Thyroid gland (tissue), 4 donors: Measurements from ENCODE around the gene TC2N. TPM values are rescaled to one million over a fixed set of nuclear protein-coding genes. Genes with fewer than 3 reads are reported as not detected.

Experiments used
- DNase-seq, 2 donors: peaks; one replicate each; pipeline ENCODE4 v3.0.0-alpha.2; 2019
- H3K27ac ChIP-seq, 3 donors: fragments of 200-600 bp; sonication (generic); 1 replicate in 2 of 3; 2 replicates in 1 of 3; pipeline ENCODE4 v1.5.1; 2016 to 2019; ENCODE audit warnings: mild to moderate bottlenecking in 1 of 3, moderate library complexity in 1 of 3
- H3K27me3 ChIP-seq: fragments of 200-600 bp; sonication (generic); one replicate; pipeline ENCODE4 v1.5.1; 2019
- H3K36me3 ChIP-seq, 2 donors: fragments of 200-600 bp; sonication (generic); one replicate each; pipeline ENCODE4 v1.5.1; 2016 to 2019
- H3K4me1 ChIP-seq, 2 donors: fragments of 200-600 bp; sonication (generic); one replicate each; pipeline ENCODE4 v1.5.1; 2017 to 2019
- H3K4me3 ChIP-seq, 3 donors: fragments of 200-600 bp; sonication (generic); replicated peaks in 1 of 3; 1 replicate in 2 of 3; 2 replicates in 1 of 3; pipeline ENCODE4 v1.5.1; 2016; ENCODE audit warnings: mild to moderate bottlenecking in 1 of 3
- H3K9me3 ChIP-seq: fragments of 200-600 bp; sonication (generic); one replicate; pipeline ENCODE4 v1.5.1; 2017
- POLR2A ChIP-seq, 2 donors: fragments of 450-650 bp; IDR thresholded peaks; one replicate each; pipeline ENCODE4 v1.6.1; 2017; ENCODE audit warnings: antibody characterized with exemption in 2 of 2, mild to moderate bottlenecking in 2 of 2, moderate library complexity in 1 of 2
- WGBS, 2 donors: methylation state at CpG; one replicate each; pipeline ENCODE4 v1.1.5; 2017; 5-methylcytosine and 5-hydroxymethylcytosine counted together
- intact Hi-C: fragments of 100-400 bp; cut with DNase I; formaldehyde crosslinking; loops from one replicate; pipeline ENCODE4 v1.15.1; 2023
- total RNA-seq, 4 donors: library from RNA; depleted of rRNA; stranded (reverse); fragments of >200 nt; gene quantifications; one replicate each; pipeline ENCODE4 v1.2.3, GENCODE V29; 2016
- TF ChIP-seq, protein P1 (sequence below), 6 experiments: fragments of 200-600 bp in 3 of 6; fragments of 450-650 bp in 3 of 6; sonication (generic) in 3 of 6; IDR thresholded peaks; one replicate each; pipeline ENCODE4 v1.5.1; 2016 to 2019; ENCODE audit warnings: antibody characterized with exemption in 6 of 6, mild to moderate bottlenecking in 2 of 6, inconsistent platforms in 1 of 6, moderate library complexity in 1 of 6

The TC2N gene
- total RNA-seq, 4 donors from 2014 or later = 57.5 to 102 (median 78.0) TPM

- TF ChIP-seq, protein P1, sequence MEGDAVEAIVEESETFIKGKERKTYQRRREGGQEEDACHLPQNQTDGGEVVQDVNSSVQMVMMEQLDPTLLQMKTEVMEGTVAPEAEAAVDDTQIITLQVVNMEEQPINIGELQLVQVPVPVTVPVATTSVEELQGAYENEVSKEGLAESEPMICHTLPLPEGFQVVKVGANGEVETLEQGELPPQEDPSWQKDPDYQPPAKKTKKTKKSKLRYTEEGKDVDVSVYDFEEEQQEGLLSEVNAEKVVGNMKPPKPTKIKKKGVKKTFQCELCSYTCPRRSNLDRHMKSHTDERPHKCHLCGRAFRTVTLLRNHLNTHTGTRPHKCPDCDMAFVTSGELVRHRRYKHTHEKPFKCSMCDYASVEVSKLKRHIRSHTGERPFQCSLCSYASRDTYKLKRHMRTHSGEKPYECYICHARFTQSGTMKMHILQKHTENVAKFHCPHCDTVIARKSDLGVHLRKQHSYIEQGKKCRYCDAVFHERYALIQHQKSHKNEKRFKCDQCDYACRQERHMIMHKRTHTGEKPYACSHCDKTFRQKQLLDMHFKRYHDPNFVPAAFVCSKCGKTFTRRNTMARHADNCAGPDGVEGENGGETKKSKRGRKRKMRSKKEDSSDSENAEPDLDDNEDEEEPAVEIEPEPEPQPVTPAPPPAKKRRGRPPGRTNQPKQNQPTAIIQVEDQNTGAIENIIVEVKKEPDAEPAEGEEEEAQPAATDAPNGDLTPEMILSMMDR (IDR thresholded peaks at IDR 0.05) = no peak
- TF ChIP-seq POLR2A (IDR thresholded peaks at IDR 0.05) = no peak
- intact Hi-C loops = no loop called here
- H3K4me1 ChIP-seq = peaks cover 15 to 24% of the 10 kb centered on the region in 2 donors
- WGBS, 2 donors = 71 to 76% methylated on average over 2 of the region's 2 CpGs
- no peak for DNase-seq
- H3K27ac ChIP-seq = no peak overlapping the region
- H3K9me3 ChIP-seq = no peaks in the 10 kb centered on the region
- no peaks in the 10 kb centered on the region for H3K27me3 ChIP-seq
- no peak overlapping the region for H3K4me3 ChIP-seq
- no peaks in the 10 kb centered on the region for H3K36me3 ChIP-seq
Measured at GRCh38 chr14:91870890-91871289, 3.6 kb upstream of the TC2N start.

DNA sequence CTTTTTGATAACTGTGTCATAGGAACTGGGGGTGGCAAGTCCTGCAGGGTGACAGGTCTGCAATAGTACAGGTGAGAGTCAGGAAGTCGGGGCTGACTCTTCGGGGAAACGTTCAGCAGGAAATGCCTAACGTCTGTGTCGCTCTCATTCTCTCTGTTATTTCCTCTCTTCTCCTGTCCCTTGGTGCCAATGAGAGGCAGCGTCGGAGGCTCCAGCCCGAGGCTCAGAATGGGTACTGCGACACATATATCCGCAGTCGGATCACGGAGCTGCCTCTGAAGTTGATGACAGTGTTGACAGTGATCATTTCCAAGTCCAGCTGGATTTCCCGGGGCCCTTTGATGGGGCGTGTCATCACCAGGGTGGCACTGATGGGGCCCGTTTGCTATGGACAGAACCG, 2.7 kb upstream of the TC2N start:
- H3K36me3 ChIP-seq = no peaks in the 10 kb centered on the region
- peaks cover 15 to 24% of the 10 kb centered on the region in 2 donors for H3K4me1 ChIP-seq
- H3K9me3 ChIP-seq = no peaks in the 10 kb centered on the region
- DNase-seq = no peak
- intact Hi-C loops = no loop called here
- H3K4me3 ChIP-seq = no peak overlapping the region
- H3K27me3 ChIP-seq = no peaks in the 10 kb centered on the region
- 62 to 86% methylated on average over 13 to 16 of the region's 16 CpGs for WGBS, 2 donors
- TF ChIP-seq POLR2A (IDR thresholded peaks at IDR 0.05) = no peak
- TF ChIP-seq, protein P1 (IDR thresholded peaks at IDR 0.05) = no peak
- H3K27ac ChIP-seq = no peak overlapping the region

DNA sequence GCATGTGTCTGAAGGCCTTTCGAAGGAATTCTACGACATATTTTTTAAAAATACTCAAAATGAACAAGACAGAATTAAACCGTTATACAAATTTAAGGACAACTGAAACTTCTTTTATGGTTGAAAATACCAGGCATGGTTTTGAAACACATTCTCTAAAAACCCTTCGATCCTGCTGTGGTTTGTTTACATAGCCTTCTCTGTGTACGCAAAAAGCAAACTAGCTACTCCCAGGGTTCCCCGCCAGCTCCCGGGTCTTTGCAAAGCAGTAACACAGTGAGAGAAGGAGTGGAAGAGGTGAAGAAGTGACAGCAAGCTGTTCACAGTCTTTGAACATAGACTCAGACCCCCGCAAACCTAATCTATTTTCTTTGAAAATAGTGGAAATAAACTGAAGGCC, 2.2 kb upstream of the TC2N start:
- no peaks in the 10 kb centered on the region for H3K9me3 ChIP-seq
- H3K36me3 ChIP-seq = no peaks in the 10 kb centered on the region
- 74 to 78% methylated on average over 8 of the region's 8 CpGs for WGBS, 2 donors

DNA sequence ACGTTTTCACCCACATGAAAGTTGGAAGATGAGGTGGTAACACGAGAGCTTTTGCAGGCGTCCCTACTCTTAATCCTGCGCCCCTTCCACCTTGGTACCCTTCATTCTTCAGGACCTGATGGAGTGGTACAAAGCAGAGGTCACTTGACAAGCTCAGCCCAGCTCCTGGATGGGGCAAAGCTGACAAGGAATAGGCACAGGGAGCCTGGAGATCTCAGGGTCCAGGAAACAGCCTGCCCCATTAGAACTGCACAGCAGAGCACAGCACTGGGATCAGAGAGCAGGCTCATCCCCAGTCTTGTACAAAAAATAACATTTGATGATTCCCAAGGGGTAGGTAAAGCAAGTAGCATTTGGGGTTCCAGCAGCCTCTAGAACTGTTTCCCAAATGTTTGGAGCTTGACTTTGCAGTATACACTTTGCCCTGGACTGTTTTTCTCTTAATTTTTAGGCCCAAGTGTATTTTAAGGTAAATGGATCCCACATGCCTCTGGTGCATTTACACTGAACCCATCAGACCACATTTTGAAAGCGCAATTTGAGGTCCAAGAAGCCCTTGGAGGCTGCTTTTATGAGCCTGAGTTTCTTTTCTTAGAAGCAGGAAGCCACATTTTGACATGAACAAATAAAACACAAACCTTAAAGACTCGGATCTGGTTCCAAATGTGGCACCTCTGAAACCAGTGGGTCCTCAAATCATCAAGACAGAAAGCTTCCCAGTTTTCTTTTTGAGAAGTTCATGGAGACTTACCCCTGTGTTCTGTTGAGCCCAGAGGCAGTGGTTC, 633 bp downstream of the TC2N start:
- H3K27ac ChIP-seq = no peak overlapping the region

More for the DNA sequence above, 2.2 kb upstream of the TC2N start:
- H3K27ac ChIP-seq = no peak overlapping the region
- DNase-seq = no peak
- peaks cover 15 to 24% of the 10 kb centered on the region in 2 donors for H3K4me1 ChIP-seq
- no peaks in the 10 kb centered on the region for H3K27me3 ChIP-seq
- no peak for TF ChIP-seq POLR2A (IDR thresholded peaks at IDR 0.05)
- TF ChIP-seq, protein P1 (IDR thresholded peaks at IDR 0.05) = no peak
- intact Hi-C loops = no loop called here
- no peak overlapping the region for H3K4me3 ChIP-seq

DNA sequence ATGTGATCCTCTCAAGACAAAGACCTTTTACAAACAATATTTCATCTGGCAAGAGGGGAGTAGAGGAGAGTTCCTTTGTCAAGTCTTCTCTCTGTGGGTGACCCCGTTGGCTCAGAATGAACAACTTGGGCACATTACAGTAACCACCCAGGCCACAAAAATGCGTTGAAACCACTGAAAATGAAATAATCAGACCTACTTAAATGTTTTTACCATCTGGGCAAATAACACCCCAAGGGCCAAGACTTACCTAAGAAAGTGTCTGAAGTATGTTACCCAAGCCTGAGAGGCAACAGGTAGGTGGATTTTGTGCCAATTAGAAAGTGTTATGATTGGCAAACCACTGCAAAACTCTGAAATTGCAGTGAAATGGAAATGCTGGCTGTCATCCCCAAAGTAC, 1.3 kb downstream of the TC2N start:
- no peak overlapping the region for H3K27ac ChIP-seq
- WGBS, 2 donors = 64 to 69% methylated on average over 2 of the region's 2 CpGs
- H3K4me3 ChIP-seq = no peak overlapping the region
- H3K9me3 ChIP-seq = no peaks in the 10 kb centered on the region
- no peak for DNase-seq
- intact Hi-C loops = no loop called here
- TF ChIP-seq, protein P1 (IDR thresholded peaks at IDR 0.05) = no peak
- TF ChIP-seq POLR2A (IDR thresholded peaks at IDR 0.05) = no peak
- H3K27me3 ChIP-seq = no peaks in the 10 kb centered on the region
- no peaks in the 10 kb centered on the region for H3K4me1 ChIP-seq
- no peaks in the 10 kb centered on the region for H3K36me3 ChIP-seq

More for the DNA sequence above, 633 bp downstream of the TC2N start:
- Histone ChIP-seq H3K27me3 (no peaks in the 10 kb centered on the region), H3K4me1 (no peaks in the 10 kb centered on the region), H3K4me3 (no peak overlapping the region), H3K9me3 (no peaks in the 10 kb centered on the region), H3K36me3 (no peaks in the 10 kb centered on the region)
- intact Hi-C loops = no loop called here
- WGBS, 2 donors = 74 to 81% methylated on average over 6 of the region's 6 CpGs
- no peak for TF ChIP-seq POLR2A (IDR thresholded peaks at IDR 0.05)
- TF ChIP-seq, protein P1 (IDR thresholded peaks at IDR 0.05) = no peak
- no peak for DNase-seq
